GM19467 (cell line): ENCODE data around the gene TOR1AIP1.
"Not testable (repeated sequence)": the region's sequence is repeated elsewhere in the genome, so short reads cannot be mapped to it uniquely, and the experiment has no call there.

Source experiments
- ATAC-seq: cut with Tn5 transposase; IDR thresholded peaks from one replicate; pipeline ENCODE4 v1.9.1; 2021; ENCODE audit warnings: mild to moderate bottlenecking, moderate library complexity; ENCODE audit not compliant: unreplicated experiment

The TOR1AIP1 gene

DNA sequence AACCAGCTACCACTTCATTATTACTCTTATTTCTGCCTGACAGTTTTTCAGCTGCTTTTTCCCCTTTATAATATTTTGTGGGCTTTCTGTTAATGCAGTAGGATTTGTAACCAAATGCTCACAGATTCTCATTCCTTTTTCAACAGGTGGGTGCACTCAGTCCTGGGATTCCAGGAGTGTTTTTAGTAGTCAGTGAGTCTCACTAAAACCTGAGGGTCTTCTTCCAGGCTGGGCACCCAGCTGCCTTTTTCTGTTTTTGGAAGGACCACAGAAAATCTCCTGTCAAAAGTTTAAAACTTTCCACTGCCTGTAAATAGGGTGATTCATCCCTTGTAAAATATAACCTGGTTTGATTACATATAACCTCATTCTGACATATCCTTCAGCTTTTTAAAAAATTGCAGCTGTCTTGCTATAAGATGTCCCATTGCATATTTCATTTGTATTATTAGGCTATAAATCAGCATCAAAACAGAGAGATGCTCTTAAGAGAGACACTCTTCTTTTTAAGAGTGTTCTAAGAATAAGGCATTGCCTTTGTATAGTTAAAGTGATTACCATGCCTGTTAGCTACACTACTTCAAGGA is 55.7 kb downstream of the TOR1AIP1 start:
- no peak for ATAC-seq

DNA sequence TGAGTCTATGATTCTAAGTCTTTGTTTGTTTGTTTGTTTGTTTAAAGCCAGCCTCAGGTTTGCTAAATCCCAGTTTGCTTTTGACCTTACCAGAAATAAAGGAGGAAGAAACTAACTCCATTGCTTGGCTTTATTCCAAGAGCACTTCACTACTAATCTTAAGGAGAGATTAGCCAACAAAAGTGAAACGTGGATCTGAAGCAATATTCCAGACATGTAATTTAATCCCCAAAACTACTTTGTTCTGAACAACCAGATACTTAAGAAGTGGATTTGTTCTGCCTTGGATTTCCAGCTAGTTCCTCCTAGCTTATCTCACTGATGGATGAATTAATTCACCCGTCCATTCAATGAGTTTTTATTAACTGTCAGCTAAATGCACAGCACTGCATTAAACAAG is 56.7 kb downstream of the TOR1AIP1 start:
- ATAC-seq, result no peak

DNA sequence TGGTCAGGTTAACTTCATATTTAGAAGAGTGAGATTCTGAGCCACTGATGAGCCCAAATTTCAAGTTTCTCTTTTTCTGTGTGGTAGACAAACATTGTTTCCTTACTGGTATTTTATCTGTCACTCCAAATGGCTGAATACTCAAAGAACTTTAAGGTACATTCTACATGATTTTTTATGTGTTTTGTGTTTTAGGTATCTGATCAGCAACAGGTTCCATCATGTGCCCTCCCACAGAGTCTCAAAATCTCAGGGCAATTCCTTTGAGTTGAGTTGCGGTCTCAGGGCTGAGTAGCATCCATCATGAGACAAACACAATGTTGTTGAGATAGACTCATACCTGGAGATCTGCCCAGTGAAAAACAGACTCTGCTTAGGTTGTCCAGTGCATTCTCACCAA is 57.9 kb downstream of the TOR1AIP1 start:
- no peak for ATAC-seq

DNA sequence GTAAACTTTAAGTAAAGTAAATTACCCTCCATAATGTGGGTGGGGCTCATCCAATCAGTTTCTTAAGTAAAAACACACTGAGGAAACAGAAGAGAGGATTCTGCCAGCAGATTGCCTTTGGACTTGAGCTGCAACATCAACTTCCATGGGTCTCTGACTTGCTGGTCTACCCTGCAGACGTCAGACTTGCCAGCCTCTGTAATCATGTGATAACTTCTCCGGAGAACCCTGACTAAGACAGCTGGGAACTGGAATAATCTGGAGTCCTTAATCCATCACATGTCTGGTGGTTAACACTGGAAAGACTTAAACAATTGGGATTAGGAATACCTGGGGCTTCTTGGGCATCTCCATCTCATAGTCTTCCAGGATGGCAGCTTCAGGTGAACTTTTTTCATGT is 59.4 kb downstream of the TOR1AIP1 start:
- no peak for ATAC-seq

DNA sequence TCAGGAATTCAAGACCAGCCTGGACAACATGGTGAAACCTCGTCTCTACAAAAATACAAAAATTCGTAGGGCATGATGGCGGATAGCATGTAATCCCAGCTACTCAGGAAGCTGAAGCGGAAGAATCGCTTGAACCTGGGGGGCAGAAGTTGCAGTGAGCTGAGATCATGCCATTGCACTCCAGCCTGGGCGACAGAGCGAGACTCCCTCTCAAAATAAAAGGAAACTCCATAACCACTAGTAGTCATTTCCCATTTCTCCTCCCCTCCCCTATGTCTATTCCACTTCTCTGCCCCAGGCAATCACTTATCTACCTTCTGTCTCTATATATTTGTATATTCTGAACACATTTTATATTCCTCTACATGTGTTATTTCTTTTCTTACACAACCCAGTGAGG is 68.6 kb downstream of the TOR1AIP1 start:
- ATAC-seq, result no peak

DNA sequence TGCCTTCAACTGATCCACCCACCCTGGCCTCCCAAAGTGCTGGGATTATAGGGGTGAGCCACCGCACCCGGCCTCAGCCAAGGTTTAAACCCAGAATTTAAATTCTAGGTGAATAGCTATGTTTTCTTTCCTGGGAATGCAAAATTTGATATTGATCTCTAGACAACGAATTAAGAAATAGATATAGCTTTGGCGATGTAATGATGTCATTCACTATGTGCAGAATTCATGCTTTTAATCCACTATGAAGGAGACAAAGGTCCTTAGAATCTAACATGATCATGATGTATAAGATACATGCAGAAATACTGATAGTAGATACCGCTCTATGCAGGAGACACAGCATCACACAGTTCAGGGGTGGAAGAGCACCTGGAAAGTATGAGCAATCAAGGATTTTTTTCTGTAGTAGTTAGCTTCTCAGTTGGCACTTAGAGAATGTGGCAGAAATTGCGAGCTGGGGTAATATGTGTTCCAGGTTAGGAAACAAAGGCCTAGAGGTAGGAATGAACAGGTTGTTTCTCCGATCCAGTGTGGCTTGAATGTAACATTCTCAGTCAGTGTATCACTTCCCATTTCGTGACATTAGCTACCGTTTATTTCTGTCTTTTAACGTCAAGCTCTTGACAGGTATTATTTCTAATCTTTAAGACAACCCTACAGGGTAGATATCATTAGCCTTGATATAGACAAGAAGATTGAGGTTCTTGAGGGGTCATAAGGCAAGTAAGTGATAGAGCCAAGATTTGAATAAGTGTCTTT is 69.5 kb downstream of the TOR1AIP1 start:
- no peak for ATAC-seq

DNA sequence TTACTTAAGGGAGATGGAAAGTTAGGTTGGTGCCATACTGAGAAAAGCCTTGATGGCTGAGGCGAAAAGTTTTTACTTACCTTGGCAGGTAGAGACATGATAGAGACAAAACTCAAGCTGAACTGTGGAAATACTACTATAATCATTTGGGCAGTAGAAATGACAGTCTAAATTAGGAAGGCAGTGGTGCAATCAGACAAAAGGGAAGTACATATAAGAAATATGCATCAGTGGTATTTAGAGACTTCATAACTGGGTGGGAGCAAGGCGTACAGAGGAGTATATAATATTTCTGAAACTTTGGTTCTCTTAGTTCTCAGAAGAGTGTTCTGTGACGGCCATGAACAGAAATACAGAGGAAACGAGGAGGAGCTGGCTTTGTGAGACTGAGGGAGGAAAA is 70.1 kb downstream of the TOR1AIP1 start:
- no peak for ATAC-seq

DNA sequence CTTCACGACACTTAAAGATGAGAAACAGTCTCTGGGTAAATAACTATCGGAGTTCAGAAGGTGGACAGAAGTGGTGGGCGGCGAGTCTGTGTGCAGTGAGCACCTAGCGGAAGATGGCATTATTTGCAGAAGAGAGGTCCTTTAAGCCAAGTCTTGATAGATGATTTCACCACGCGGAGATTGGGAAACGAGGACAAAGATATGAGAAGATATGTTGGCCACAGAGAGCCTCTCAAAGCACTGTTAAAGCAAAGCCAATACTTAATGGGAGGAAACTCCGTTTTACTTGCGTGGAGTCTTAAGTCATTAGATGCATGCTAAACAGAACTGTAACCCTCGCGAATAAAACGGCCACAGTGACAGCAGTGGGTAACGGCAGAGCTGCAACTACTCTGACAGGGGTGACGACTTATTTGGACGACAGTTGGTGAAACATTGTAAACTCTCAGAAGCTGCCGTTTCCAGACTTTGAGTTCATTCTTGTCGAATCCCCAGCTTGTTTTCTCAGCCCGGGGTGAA is 71.9 kb downstream of the TOR1AIP1 start:
- no peak for ATAC-seq

DNA sequence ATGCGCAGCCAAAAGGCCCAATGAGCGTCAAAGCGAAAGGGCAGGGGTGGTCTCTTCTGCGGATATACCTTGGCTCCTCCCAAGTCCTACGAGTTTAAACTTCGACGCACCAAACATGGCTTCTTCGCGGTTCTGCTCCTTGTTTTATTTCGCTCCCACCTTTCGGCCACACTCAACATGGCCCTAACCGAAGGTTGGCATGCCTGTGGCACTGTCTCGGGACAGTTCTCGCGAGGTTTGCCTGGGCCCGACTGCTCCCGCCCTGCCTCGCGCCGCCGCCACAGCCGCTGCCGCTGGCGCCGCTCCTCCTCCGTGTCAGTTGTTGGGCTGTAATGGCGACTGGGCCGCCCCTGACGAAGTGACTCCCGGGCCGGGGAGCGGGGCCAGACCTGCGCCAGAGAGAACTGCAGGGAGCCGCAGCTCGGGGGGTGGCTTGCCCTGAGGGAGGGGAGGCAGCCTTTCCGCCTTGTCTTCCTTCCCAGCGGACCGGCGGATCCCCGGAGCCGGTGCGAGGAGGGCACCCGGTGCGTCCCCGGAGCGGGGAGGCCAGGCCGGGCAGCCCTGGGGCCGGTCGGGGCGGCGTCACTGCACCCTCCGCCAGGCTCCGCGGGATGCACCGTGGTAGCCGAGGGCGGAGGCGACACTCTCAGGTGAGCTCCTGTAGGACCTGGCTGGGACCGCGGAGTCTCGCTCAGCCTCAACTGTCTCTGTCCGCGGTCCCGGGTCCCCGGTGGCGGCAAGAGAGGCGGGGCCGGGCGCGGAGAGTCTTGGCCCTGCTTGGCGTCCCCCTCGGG is 72.6 kb downstream of the TOR1AIP1 start, which contains the start of gene CEP350:
CEP350 (plus strand) TSS at position 318 of the 794 bp plus-strand sequence. CDS start 31,372 bp downstream, outside the sequence.
- peak; percentile 92 for ATAC-seq

DNA sequence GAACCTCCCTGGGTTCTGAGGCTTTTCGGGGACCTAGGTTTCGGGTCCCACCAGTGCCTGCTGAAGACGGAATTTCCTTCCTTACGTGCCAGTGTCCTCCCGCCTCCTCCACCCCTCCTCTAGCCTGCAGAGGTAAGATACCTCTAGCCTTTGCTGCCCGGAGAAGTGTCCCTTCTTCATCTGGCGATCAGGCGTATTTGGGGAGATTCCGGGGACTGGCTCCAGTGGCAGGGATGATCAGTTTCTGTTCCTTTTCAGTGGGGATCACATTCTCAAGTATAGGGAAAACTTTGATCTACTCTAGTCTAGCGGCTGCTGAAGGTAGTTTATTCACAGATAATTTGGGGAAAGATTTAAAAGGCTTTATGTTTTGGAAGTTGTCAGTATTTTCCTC is 73.2 kb downstream of the TOR1AIP1 start:
- no peak for ATAC-seq

DNA sequence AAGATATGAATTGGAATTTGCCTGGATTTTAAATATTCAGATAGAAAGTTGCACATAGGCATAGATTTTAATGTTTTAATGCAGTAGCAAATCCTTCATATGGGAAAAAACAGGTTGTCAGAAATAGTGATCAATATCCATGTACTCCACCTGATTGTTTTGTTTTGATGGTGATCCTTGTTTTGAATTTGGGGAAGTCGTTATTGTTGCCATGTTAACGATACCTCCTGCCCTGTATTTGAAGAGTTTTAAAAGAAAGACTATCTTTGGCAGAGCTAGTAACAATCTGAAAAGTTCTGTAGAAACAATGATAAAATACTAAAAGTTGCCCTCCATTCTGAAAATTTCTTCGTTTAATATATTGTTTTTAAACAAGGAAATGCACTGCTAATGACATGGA is 73.6 kb downstream of the TOR1AIP1 start:
- no peak for ATAC-seq

DNA sequence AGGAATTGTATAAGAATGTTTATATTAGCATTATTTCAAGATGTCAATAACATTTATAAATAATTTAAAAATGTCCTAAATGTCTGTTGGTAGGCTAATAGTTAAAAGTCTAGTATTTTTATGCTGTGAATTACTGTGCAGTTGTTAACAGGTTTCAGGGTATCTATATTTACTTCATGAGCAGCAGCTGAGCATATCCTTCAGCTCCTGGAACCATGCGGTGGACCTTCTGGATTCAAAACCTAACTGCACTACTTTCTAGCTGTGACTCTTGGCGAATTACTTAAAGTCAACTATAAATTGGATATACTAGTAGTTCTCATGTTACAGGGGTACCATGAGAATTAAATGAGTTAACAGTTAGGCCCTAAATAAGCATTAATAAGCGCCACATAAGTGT is 76.3 kb downstream of the TOR1AIP1 start:
- ATAC-seq, result no peak

DNA sequence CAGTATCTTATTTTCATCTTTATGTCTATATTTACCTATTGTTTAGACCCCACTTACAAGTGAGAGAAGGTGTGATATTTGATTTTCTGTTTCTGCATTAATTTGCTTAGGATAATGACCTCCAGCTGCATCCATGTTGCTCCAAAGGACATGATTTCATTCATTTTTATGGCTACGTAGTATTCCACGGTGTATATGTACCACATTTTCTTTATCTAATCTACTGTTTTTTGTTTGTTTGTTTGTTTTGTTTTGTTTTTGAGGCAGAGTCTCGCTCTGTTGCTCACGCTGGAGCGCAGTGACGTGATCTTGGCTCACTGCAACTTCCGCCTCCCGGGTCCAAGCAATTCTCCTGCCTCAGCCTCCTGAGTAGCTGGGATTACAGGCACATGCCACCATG is 80.1 kb downstream of the TOR1AIP1 start:
- not testable (repeated sequence) for ATAC-seq

DNA sequence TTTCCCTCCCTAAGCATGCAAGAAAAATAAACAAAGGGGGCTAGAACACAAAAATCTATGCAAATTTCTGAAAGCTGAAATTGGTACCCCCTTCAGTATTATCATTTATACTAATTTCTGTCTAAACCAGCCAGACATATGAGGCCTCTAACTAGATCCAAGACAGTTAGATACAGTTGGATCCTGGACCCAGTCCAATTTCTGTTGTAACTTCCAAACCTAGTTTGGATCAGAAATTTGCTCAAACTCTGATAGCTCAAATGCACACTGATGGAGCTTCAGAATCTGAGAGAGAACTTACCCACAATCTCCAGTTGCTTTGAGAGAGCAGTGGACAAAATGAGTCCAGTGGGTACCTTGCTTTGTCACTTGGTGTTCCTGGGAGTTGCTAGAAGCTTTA is 84.5 kb downstream of the TOR1AIP1 start:
- no peak for ATAC-seq

DNA sequence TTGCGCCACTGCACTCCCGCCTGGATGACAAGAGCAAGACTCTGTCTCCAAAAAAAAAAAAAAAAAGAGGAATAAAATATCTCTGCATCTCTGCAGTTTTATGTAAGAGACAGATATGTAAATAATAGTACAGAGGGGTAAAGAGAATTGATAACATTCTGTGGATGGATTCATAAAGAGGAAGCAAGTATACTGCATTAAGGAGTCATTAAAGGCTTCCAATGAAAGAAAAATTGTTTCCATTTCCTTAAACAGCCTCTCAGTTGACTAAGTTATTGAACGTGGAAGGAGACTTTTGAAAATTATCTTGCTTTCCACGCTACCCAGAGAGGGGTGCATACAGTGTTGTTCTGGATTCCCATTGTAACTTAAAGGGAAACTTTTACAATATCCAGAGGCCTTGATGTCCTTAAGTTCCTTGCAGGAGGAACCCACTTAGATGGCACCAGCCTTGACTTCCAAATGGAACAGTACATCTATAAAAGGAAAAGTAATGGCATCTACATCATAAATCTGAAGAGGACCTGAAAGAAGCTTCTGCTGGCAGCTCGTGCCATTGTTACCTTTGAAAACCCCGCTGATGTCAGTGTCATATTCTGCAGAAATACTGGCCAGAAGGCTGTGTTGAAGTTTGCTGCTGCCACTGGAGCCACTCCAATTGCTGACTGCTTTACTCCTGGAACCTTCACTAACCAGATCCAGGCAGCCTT is 86.4 kb downstream of the TOR1AIP1 start:
- ATAC-seq, result no peak

DNA sequence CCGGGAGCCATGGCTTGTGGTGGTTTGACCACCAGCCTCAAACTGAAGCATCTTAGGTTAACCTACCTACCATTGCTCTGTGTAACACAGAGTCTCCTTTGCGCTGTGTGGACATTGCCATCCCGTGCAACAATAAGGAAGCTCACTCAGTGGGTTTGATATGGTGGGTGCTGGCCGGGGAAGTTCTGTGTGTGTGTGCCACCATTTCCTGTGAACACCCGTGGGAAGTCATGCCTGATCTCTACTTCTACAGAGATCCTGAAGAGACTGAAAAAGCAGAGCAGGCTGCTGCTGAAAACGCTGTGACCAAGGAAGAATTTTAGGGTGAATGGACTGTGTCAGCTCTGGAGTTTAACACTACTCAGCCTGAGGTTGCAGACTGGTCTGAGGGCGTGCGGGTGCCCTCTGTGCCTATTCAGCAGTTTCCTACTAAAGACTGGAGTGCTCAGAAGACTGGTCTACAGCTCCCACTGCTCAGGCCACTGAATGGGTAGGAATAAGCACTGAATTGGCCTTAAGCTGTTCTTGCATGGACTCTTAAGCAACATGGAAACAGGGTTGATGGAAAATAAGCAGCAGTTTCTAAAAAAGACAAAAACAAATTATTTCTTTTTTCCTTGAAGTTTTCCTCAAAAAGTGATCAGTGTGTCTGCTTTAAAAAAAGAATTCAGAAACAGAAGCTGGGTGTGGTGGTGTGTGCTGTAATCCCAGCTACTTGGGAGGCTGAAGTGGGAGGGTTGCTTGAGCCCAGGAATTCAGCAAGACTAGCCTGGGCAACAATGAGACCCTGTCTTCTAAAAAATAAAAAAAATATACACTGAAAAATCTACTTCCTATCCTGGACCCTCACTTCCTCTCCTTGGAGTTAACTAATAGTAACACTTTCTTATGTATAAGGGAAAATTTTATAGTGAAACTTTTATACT is 87.2 kb downstream of the TOR1AIP1 start:
- no peak for ATAC-seq
